Natural killer cell (primary cell): ENCODE measurements around the gene DUOXA2. TPM values are rescaled to one million over a fixed set of nuclear protein-coding genes. Genes with fewer than 3 reads are reported as not detected.

Experiments used
- ATAC-seq, 3 donors: fragments of 150-1000 bp in 2 of 3; fragments of 200-7000 bp in 1 of 3; cut with Tn5 transposase; 1 replicate in 1 of 3; 2 replicates in 2 of 3; pipeline ENCODE4 v1.10.0; 2021; ENCODE audit warnings: mild to moderate bottlenecking in 2 of 3, moderate library complexity in 2 of 3
- DNase-seq, 2 donors: peaks; one replicate each; pipeline versions ENCODE4 v3.0.0 to v3.0.0-alpha.2; 2013 to 2021; ENCODE audit warnings: mixed read lengths in 1 of 2
- H3K27ac ChIP-seq: one replicate; pipeline ENCODE4 v1.5.1; 2013; ENCODE audit warnings: mild to moderate bottlenecking, low read length
- H3K27me3 ChIP-seq: one replicate; pipeline ENCODE4 v1.6.1; 2013; ENCODE audit warnings: low read length; ENCODE audit not compliant: control insufficient read depth, insufficient read depth
- H3K36me3 ChIP-seq: one replicate; pipeline ENCODE4 v1.6.1; 2013; ENCODE audit warnings: low read length; ENCODE audit not compliant: control insufficient read depth, insufficient read depth
- H3K4me1 ChIP-seq: one replicate; pipeline ENCODE4 v1.6.1; 2013; ENCODE audit warnings: low read length; ENCODE audit not compliant: control insufficient read depth, insufficient read depth
- H3K4me3 ChIP-seq: one replicate; pipeline ENCODE4 v1.5.1; 2013; ENCODE audit warnings: low read length
- H3K9me3 ChIP-seq: one replicate; pipeline ENCODE4 v1.6.1; 2013; ENCODE audit warnings: low read length; ENCODE audit not compliant: control insufficient read depth, insufficient read depth
- H3K27ac Mint-ChIP-seq, 2 donors: one replicate each; pipeline ENCODE4 v1.8.0; 2022; ENCODE audit warnings: mild to moderate bottlenecking in 2 of 2, mixed read lengths in 2 of 2, moderate library complexity in 1 of 2
- H3K27me3 Mint-ChIP-seq, 2 donors: one replicate each; pipeline ENCODE4 v1.8.0; 2022; ENCODE audit warnings: low read depth in 2 of 2, mixed read lengths in 2 of 2
- H3K36me3 Mint-ChIP-seq: one replicate; pipeline ENCODE4 v1.8.0; 2022; ENCODE audit warnings: mixed read lengths
- H3K4me1 Mint-ChIP-seq, 2 donors: one replicate each; pipeline ENCODE4 v1.8.0; 2022; ENCODE audit warnings: mixed read lengths in 2 of 2
- H3K4me3 Mint-ChIP-seq: one replicate; pipeline ENCODE4 v1.8.0; 2022; ENCODE audit warnings: mild to moderate bottlenecking, moderate library complexity, mixed read lengths
- H3K9me3 Mint-ChIP-seq, 2 donors: one replicate each; pipeline ENCODE4 v1.8.0; 2022; ENCODE audit warnings: mixed read lengths in 2 of 2
- WGBS: methylation state at CpG from one replicate; pipeline ENCODE4 v1.1.7; 2013; ENCODE audit warnings: missing lambda C conversion rate; ENCODE audit not compliant: insufficient coverage; 5-methylcytosine and 5-hydroxymethylcytosine counted together
- intact Hi-C: fragments of 100-400 bp; cut with micrococcal nuclease; formaldehyde crosslinking; loops from one replicate; pipeline ENCODE4 v1.14.2; 2022
- total RNA-seq, 4 donors: library from RNA; stranded (reverse); fragments of 120-200 nt in 1 of 4; gene quantifications; one replicate each; pipeline versions ENCODE4 v1.2.3 to v1.2.4, GENCODE V29; 2013 to 2022
- TF ChIP-seq, protein P1 (sequence below): fragments of 200-600 bp; IDR thresholded peaks from one replicate; pipeline ENCODE4 v1.8.0; 2022; ENCODE audit warnings: antibody characterized with exemption

The DUOXA2 gene
- total RNA-seq, 3 donors from 2014 or later (not counting 1 experiment from before 2014, with no cell fraction given): not detected

DNA sequence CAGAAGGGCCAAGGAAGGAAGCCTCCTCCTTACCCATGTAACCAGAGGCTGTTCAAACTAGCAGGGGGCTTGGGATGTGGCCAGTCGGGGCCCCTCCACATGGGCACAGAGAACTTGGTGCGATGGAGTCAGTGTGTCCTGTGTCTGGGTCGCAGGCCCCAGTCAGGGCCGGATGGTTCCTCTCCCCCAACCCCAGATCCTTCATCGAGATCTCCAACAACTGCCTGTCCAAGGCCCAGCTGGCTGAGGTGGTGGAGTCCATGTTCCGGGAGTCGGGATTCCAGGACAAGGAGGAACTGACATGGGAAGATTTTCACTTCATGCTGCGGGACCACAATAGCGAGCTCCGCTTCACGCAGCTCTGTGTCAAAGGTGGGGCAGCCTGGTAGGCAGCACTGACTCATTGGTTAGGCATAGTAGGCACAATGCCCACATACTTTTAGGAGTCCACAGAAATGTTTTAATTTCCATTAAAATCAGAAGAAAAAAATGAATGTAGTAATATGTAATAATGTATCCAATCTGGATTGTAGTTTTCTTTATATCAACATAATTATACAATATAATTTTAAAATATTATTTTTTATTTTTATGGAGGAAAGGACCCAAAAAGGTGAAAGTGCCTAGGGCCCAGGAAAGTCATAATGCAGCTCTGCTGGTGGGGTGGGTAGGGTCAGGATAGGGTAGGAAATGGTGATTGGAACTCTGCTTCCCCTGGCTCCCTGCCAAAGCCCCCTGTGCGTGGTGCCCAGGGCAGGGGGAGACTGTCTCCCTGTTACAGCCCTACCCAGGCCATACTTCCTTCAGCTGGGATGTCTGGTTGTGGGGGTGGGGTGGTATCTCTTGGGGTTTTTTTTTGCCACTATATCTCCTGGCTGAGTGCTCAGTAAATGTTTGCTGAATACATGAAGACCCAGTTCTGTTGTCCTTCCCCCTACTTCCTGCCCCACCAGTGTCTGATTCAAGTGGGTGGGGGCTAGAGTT, 34.2 kb downstream of the DUOXA2 start:
- intact Hi-C loops: no loop called here
- 97% methylated on average over 11 of the region's 12 CpGs for WGBS
- Histone ChIP-seq H3K4me1 (no peaks in the 10 kb centered on the region), H3K27me3 (no peaks in the 10 kb centered on the region), H3K4me3 (no peak overlapping the region), H3K27ac (no peak overlapping the region), H3K9me3 (no peaks in the 10 kb centered on the region), H3K36me3 (peaks cover 3% of the 10 kb centered on the region)
- Mint-ChIP-seq H3K27ac (no peak overlapping the region), H3K4me1 (peaks cover 0 to 10% of the 10 kb centered on the region in 2 donors), H3K9me3 (no peaks in the 10 kb centered on the region), H3K36me3 (no peaks in the 10 kb centered on the region), H3K4me3 (no peak overlapping the region), H3K27me3 (no peaks in the 10 kb centered on the region)
- ATAC-seq (no peak), DNase-seq (no peak)
- TF ChIP-seq, protein P1, sequence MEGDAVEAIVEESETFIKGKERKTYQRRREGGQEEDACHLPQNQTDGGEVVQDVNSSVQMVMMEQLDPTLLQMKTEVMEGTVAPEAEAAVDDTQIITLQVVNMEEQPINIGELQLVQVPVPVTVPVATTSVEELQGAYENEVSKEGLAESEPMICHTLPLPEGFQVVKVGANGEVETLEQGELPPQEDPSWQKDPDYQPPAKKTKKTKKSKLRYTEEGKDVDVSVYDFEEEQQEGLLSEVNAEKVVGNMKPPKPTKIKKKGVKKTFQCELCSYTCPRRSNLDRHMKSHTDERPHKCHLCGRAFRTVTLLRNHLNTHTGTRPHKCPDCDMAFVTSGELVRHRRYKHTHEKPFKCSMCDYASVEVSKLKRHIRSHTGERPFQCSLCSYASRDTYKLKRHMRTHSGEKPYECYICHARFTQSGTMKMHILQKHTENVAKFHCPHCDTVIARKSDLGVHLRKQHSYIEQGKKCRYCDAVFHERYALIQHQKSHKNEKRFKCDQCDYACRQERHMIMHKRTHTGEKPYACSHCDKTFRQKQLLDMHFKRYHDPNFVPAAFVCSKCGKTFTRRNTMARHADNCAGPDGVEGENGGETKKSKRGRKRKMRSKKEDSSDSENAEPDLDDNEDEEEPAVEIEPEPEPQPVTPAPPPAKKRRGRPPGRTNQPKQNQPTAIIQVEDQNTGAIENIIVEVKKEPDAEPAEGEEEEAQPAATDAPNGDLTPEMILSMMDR: no peak

DNA sequence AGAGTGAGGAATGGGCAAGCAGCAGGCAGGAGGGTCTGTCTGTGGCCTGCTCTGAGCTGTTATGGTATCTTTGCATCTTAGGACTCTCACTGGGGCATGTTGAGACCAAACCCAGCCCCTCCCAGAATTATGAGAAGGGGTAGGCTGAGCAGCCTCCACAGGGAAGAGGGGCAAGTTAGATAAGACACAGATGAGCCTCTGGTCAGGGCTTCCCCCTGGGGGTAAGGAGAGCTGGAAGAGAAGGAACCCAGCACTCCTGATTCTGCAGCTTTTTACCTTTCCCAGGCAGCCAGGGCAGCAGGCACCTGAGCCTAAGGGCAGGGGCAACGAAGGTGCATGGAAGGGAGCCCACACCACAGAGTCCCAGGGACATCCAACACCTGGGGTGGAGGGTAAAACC, 34.9 kb downstream of the DUOXA2 start:
- Histone ChIP-seq H3K4me1 (no peaks in the 10 kb centered on the region), H3K9me3 (no peaks in the 10 kb centered on the region), H3K27me3 (no peaks in the 10 kb centered on the region), H3K27ac (no peak overlapping the region), H3K4me3 (no peak overlapping the region), H3K36me3 (peaks cover 3% of the 10 kb centered on the region)
- H3K36me3 Mint-ChIP-seq: no peaks in the 10 kb centered on the region
- peaks cover 0 to 10% of the 10 kb centered on the region in 2 donors for H3K4me1 Mint-ChIP-seq
- 86% methylated on average over 1 of the region's 1 CpG for WGBS
- DNase-seq: no peak
- H3K27ac Mint-ChIP-seq: no peak overlapping the region
- TF ChIP-seq, protein P1: no peak
- intact Hi-C loops: no loop called here
- H3K4me3 Mint-ChIP-seq: no peak overlapping the region
- no peaks in the 10 kb centered on the region for H3K9me3 Mint-ChIP-seq
- no peak for ATAC-seq
- no peaks in the 10 kb centered on the region for H3K27me3 Mint-ChIP-seq

DNA sequence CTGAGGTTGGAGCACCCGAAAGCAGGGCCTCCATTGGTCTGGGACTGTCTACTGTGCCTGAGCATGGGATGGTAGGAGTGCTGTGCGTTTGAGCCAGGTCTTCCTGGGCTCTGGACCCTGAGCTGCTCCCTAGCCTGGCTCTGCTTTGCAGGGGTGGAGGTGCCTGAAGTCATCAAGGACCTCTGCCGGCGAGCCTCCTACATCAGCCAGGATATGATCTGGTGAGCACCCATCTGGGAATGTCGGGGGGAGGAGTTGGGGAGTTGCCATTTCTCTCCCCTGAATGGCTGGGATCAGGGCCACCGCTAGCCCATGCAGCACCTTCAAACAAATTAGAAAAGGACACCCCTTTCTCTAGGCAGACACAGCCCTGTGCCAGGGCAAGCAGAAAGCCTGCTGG, 36.4 kb downstream of the DUOXA2 start:
- H3K27ac Mint-ChIP-seq: no peak overlapping the region
- H3K27me3 Mint-ChIP-seq: no peaks in the 10 kb centered on the region
- TF ChIP-seq, protein P1: no peak
- no peak for ATAC-seq
- WGBS: 95% methylated on average over 6 of the region's 6 CpGs
- no peaks in the 10 kb centered on the region for H3K9me3 Mint-ChIP-seq
- Histone ChIP-seq H3K27me3 (no peaks in the 10 kb centered on the region), H3K36me3 (peaks cover 3% of the 10 kb centered on the region), H3K4me3 (no peak overlapping the region), H3K9me3 (no peaks in the 10 kb centered on the region), H3K4me1 (no peaks in the 10 kb centered on the region), H3K27ac (no peak overlapping the region)
- peaks cover 0 to 10% of the 10 kb centered on the region in 2 donors for H3K4me1 Mint-ChIP-seq
- H3K36me3 Mint-ChIP-seq: no peaks in the 10 kb centered on the region
- no peak overlapping the region for H3K4me3 Mint-ChIP-seq
- intact Hi-C loops: no loop called here
- DNase-seq: no peak
